Stimulated activated CD4-positive, alpha-beta T cell treated with anti-CD3 and anti-CD28 coated beads, Interleukin-12 subunit alpha, Interleukin-12 subunit beta, amount 100 ng/mL, for 4 hours (primary cell): ENCODE data around the gene CENPU.

Source experiments
- DNase-seq: peaks from one replicate; pipeline ENCODE4 v3.0.0-alpha.2; 2020

CENPU gene

DNA sequence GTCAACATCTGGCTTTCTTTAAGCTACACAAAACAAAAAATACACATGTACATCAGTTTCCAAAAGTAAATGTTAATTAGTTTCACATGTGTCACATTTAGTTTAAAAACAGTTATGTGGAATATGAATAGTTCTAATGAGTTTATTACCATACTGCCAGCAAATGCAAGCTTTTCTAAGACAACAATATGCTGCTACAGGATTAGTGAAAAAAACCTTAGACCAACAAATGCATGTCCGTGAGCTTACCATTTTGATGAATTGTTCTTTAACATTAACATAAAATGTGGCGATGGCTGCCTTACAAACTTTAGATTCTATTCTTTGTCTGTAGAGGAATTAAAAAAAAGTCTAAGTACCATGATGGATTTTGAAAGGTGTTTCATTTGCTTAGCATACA lies 31.8 kb downstream of the CENPU start:
- DNase-seq: no peak

GRCh38 chr4:184699941-184700340 lies 34.0 kb downstream of the CENPU start:
- no peak for DNase-seq

DNA sequence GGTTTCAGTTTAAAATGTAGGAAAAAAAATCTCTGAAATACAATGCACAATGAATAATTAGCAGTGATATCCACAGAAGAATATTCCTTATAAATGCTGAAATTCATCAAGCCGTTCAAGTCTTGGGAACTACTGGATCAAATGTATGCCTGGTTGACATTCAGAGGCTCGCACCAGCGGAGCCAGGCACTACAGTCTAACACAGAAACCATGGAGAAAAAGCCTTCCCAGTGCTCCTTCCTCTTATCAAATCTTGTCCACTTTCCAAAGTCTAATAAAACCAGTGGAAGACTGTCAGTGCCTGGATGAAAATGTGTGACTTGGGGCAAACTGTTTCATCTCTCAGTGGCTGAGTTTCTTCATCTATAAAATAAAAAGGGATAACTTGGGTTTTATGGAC lies 35.9 kb downstream of the CENPU start:
- no peak for DNase-seq

GRCh38 chr4:184695178-184695896 lies 38.6 kb downstream of the CENPU start:
- DNase-seq: no peak

DNA sequence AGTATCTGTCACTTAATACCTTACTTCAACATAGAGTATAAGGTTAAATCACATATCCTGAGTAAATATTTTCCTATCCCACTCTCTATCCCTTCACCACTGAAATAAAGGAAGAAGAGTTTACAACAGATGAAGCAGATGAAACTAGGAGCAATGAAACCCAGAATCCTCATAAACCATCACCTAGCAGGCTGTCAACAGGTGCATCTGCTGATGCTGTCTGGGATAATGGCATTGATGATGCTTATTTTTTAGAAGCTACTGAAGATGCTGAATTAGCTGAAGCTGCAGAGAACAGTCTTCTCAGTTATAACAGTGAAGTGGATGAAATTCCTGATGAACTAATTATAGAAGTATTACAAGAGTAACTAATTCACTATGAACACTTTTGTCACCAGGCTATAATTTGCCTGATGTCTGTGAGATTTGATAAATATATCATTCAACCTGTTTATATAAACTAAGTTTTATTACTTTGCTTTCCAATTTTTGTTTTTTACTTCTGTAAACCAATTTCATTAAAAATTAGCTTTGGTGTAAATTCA lies 39.4 kb downstream of the CENPU start:
- DNase-seq: no peak

DNA sequence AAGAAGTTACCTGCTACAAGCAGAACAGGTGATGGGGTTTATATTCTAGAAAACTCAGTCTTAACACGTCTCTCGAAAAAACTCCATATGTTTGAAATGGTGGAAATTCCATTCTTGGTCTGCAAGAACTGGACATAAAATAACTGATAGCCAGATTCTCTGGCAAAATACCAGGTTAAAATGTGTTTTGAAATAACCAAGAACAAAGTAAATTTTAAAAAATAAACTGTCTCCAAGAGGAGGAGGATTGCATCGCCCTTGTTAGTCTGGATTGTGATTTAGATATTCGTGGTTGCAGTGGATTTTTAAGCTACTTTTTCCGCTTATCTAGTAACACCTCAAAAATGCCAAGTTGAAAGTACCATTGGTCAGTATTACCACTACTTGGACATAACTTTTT lies 40.8 kb downstream of the CENPU start:
- no peak for DNase-seq

DNA sequence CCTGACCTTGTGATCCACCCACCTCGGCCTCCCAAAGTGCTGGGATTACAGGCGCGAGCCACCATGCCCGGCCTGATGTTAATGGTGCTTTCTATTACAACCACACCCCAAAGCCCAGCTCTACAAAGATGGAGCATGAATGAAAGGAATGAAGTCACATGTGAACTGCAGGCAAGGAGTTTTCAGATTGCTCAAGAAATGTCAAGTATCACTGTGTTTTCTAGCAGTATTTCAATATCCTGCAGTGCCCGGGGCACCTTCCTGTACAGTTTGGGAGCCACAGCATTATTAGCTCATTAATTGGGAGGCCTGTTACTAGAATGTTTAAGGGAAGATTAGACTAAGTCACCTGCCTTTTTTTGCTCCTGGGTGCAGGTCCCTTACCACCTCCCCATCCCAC lies 44.2 kb downstream of the CENPU start:
- no peak for DNase-seq

GRCh38 chr4:184688447-184688846 lies 45.4 kb downstream of the CENPU start:
- DNase-seq: no peak

DNA sequence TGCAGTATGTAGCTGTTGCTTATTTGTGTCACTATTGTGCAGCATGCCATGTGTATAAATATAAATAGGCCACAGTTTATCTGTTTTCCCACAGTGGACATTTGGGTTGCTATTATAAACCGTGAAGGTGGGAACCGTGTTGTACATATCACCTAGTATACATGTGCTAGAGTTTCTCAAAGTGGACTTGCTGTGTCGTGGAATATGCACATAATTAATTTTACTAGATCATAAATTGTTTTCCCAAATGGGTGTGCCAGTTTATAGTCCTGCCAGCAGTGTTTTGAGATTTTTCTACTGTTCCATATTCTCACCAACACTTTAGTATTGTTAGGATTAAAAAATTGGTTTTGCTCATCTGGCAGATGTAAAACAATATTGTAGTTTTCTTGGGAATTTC lies 45.9 kb downstream of the CENPU start:
- DNase-seq: no peak

- DNase-seq: no peak
Observed at GRCh38 chr4:184684491-184685189, 49.3 kb downstream of the CENPU start.

- DNase-seq: no peak
Observed at GRCh38 chr4:184681916-184682315, 52.0 kb downstream of the CENPU start.

DNA sequence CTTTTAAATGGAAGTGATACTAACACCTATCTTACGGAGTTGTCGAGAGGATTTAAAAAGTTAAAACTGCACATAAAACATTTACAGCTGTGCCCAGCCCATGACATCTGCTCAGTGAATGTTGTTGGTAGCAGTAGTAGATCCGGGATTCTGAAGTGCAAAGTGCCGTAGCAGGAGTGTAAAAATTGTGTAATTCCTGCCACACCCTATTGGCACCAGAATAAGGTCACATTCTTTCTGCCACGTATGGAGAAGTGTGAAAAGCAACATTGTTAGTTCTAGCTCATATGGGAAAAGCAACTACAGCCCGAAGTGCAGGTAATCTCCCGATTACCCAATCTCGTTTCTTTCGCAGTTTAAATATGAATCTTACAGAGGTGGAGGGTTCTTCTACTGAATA lies 53.2 kb downstream of the CENPU start:
- DNase-seq: no peak

DNA sequence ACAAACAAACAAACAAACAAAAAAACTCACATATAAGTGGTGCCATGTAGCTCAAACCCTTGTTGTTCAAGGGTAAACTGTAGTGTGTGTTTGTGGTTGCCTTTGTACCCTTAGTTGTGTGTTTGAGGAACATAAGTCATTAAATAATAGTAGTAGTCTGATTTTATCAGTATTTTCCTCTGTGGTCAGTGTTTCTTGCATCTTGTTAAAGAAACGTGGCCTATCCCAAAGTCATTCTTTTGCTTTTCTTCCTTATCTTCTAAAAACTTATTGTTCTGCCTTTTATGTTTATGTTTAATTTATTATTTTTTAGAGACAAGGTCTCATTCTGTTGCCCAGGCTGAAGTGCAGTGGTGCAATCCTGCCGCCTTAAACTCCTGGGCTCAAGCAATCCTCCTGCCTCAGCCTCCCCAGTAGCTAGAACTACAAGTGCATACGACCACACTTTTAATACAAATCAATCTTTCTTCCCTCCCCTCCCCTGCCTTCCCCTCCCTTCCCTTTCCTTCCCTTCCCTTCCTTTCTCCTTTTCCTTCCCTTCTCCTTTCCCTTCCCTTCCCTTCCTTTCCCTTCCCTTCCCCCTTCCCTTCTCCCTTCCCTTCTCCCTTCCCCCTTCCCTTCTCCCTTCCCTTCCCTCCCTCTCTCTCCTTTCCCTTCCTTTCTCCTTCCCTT lies 57.9 kb downstream of the CENPU start:
- DNase-seq: no peak

DNA sequence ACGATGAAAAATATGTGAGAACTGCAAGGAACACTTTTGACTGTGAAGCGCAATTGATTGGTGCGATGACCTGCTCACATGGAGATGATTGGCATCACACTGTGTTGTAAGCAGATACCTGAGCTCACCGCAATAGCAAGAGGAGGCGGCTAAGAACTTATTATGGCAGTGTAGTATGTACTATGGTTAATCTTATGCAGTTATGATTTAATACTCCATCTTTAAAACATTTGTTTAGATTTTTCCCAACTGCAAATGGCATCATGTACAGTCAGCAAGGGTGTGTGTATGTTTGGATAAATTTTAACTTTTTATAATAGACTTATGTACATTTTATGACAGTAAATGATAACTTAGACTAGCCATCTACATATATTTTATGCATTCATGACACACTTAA lies 58.9 kb downstream of the CENPU start:
- DNase-seq: no peak

DNA sequence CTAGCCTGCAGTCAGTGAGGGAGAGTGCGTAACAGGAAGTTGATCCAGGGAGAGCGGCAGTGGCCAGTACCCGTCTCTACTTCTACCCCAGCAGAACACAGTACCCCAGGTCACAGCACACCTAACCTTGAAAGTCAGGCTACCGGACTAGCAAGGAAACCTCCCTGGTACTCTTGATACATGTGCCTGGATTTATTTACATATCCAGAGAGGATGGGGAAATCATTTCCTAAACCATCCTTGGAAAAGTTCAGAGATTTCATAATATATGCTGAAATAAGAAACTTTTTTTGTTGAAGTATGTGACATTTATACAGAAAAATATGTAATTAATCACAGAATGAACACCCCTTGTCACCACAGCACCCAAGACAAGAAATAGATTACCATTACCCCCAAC lies 59.9 kb downstream of the CENPU start:
- no peak for DNase-seq

DNA sequence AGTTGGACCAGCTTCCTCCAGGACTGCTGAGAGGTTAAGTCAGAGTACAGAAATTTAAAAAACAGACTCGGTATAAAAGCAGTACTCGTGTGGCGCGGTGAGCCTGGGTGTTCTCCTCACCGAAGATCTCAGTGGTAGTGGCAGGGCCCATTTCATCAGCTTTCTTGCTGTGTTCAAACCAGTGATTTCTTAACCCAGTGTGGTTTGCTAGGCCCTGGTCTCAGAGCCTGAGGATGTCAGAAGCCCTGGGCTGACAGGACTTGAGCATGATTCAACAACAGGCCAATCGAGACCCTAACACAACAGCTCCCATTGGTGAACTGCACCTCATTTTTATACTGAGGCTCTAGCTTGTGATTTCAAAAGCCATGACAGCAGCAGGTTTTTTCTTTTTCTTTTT lies 61.2 kb downstream of the CENPU start:
- DNase-seq: no peak

DNA sequence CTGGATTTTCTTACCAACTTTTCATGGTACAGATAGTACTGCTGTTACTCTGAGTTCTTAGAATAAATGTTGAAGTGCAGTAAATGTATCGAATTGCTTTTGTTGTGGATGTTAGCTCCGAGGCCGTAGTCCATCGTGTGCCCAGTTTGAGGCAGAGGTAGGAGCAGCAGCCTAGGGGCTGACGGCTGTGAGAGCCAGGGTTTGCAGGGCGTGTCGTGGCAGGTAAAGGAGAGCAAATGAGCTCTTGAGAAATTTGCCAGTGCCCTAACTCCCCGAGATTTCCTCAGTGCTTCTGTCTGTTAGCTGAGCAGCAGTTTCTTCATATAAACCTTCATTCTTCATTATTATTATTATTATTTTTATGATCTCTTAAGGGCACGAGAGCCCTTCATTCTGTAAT lies 62.8 kb downstream of the CENPU start:
- no peak for DNase-seq

GRCh38 chr4:184669251-184669650 lies 64.6 kb downstream of the CENPU start:
- DNase-seq: no peak

GRCh38 chr4:184668511-184669114 lies 65.3 kb downstream of the CENPU start:
- DNase-seq: no peak

- DNase-seq: no peak
Observed at GRCh38 chr4:184668096-184668495, 65.8 kb downstream of the CENPU start.

DNA sequence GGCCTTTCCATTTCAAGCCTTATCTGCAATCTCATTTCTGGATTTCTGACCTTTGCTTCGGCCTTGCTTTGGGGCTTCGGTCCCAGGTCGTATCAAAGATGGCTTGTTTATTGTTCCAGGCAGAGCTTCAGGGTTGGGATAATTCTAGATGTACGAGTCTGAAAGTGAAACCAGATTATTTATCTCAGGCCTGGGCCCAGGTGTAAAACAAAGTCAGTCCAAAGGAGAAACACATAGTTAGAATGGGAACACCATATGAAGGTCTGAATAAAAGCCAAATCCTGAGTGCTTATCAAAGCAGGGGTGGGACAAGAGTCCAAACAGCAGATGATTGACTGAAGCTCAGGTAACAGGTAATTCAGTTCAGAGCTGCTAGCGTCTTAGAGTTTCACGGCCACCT lies 67.2 kb downstream of the CENPU start:
- no peak for DNase-seq

- DNase-seq: no peak
Observed at GRCh38 chr4:184664445-184665210, 69.3 kb downstream of the CENPU start.

GRCh38 chr4:184662236-184662635 lies 71.7 kb downstream of the CENPU start:
- no peak for DNase-seq
